Measurements from ENCODE around the gene RASSF7.

GRCh38 chr11:598005-598680 is 37.4 kb downstream of the RASSF7 start:
- TF ChIP-seq CTCF (IDR thresholded peaks at IDR 0.05), result no peak
- no peak for TF ChIP-seq POLR2A (IDR thresholded peaks at IDR 0.05)
